HG03280 (cell line): ENCODE measurements around the gene SYNGR3.

ENCODE experiments used
- ATAC-seq: cut with Tn5 transposase; IDR thresholded peaks from one replicate; pipeline ENCODE4 v1.9.1; 2021; ENCODE audit warnings: mild to moderate bottlenecking, moderate library complexity; ENCODE audit not compliant: unreplicated experiment

SYNGR3 gene

DNA sequence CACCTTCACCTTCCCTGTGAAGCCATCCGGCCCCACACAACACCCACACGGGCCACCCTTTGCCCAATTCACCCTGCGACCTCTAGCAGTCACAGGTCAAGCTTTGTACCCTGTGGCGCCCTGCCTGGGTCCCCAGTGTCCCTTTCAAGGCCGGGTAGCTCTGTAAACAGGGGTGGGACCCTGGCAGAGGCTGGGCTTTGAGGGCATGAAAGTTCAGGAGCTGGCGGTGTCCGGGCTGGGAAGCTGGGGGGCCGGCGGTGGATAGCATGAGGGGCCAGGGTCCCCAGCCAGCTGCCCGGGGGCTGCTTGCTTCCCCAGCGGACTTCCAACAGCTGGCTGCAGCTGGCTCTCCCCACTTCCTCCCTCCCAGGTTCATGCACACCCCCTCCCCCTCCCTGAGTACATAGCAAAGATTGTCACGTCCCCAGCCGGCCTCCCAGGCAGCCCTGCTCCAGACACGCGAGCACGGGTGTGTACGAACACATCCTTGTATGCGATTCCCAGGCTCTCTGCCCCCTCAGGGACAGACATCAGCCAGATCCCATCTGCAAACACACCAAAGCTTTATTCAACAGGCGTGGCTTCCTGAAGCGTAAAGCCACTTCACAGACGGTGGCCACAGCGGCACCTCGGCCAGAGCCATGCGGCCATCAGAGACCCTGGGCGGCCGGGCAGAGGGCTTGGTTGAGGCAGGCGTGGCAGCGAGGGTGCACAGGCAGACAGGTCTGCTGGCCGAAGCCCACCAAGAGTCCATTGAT, 49.7 kb downstream of the SYNGR3 start:
- ATAC-seq: no peak

GRCh38 chr16:2040041-2040786, 50.4 kb downstream of the SYNGR3 start:
- ATAC-seq: no peak

DNA sequence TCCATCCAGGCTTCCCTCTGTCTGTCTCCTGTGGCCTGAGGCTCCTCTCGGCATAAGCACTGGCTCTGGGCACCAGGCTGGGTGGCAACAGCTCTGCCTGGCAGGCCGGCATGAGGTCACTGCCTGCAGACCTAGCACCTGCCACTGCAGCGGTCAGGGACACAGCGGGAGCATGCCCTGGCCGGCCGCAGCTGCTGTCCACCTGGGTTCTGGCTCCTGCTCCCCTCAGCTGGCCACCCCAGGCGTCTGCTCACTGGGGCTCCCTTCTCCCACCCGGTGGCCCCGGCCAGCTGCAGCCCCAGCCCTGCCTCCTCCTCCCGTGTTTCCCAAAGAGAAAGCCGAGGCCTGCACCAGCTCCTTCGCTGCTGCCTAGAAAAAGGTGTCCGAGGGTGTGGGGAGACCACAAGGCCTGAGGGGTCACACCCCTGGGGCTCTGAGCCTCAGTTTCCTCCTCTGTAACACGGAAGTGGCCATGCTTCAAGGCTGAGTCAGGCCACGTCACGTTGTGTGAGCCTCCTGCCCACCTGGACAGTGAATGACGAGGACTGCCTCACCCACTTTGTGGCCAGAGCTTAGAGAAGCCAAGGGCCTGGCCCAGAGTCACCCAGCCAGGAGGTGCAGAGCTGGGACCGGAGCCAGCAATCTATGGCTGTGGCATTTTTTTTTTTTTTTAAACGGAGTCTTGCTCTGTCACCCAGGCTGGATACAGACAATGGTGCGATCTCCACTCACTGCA, 51.2 kb downstream of the SYNGR3 start:
- ATAC-seq: no peak

GRCh38 chr16:2042171-2042985, 52.6 kb downstream of the SYNGR3 start:
- ATAC-seq: no peak

DNA sequence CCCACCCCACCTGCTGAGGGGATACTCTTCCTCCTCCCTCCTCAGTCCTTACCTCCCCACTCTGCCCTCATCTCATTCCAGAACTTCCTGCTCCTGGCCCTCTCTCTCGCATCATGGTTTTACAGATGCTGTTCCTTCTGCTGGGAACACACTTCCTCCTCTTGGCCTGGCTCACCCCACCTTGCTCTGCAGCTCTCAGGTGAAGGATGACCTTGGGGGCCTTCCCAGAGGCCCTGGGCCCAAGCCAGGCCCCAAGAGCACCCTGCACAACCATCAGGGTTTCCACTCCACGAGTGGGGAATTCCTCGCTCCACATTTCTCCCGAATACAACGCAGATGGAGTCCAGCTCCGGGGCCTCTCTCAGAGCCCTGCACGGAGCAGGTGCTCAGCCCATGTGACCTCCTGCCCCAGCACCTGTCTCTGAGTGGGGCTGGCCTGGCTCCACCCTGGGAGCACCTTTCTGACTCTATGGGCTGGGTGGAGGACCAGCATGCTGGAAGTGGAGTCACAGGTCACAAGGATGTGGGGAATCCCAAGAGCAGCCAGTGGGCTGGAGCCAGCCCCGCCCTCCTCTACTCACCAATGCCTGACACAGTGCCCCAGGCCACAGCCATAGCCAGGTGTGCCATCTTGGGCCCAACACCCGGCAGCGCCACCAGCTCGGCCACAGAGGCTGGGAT, 53.4 kb downstream of the SYNGR3 start:
- ATAC-seq: no peak
